HCT116 (cell line): ENCODE measurements around the gene LAMA4. TPM values are rescaled to one million over a fixed set of nuclear protein-coding genes. Genes with fewer than 3 reads are reported as not detected.

Source experiments
- ATAC-seq: fragments of 200-7000 bp; cut with Tn5 transposase; 2 replicates; pipeline ENCODE4 v1.9.1; 2020; ENCODE audit warnings: mild to moderate bottlenecking, moderate library complexity
- BruUV-seq: library from RNA; stranded (reverse); fragments of 400-500 nt; replicated peaks from 2 replicates; lab custom pipeline; 2021; lab: Mats Ljungman, UMichigan
- CTCF ChIA-PET: fragments of 300-600 bp; sonication (Branson Sonifier 250); formaldehyde crosslinking; loops from one replicate; lab custom pipeline; 2021; ENCODE audit warnings: antibody characterized with exemption; lab: Charles Lee
- POLR2A ChIA-PET: fragments of 300-600, 350-600 bp; sonication (Branson Sonifier 250); formaldehyde crosslinking; loops from one replicate; lab custom pipeline; 2021; ENCODE audit warnings: antibody characterized with exemption; lab: Charles Lee
- RAD21 ChIA-PET, 2 experiments: fragments of 300-600 bp; sonication (Branson Sonifier 250); formaldehyde crosslinking; loops; one replicate each; lab custom pipeline; 2023; ENCODE audit warnings: low total read pairs in 2 of 2; ENCODE audit not compliant: uncharacterized antibody in 2 of 2, unreplicated experiment in 2 of 2, low non-redundant PET in 1 of 2; lab: Charles Lee
- DNase-seq: peaks from one replicate; pipeline ENCODE4 v3.0.0-alpha.2; 2010; ENCODE audit warnings: low read depth, low spot score
- H2AFZ ChIP-seq: fragments of 200-600 bp; shearing (Covaris generic), sonication (generic); 2 replicates; pipeline ENCODE4 v1.6.1; 2017; ENCODE audit warnings: low read depth, mixed run types, mixed read lengths, antibody characterized with exemption, low read length; ENCODE audit not compliant: poor library complexity, severe bottlenecking
- H3K27ac ChIP-seq: 2 replicates; pipeline ENCODE4 v1.5.1; 2012; ENCODE audit warnings: low read depth, low read length
- H3K27me3 ChIP-seq: fragments of 200-600 bp; sonication (generic); 2 replicates; pipeline ENCODE4 v1.6.1; 2016; ENCODE audit warnings: mixed run types, low read length, mixed read lengths; ENCODE audit not compliant: insufficient read depth
- H3K36me3 ChIP-seq, 2 experiments: fragments of 200-500 bp in 1 of 2; fragments of 200-600 bp in 1 of 2; sonication (Bioruptor generic) in 1 of 2; sonication (generic) in 1 of 2; 2 replicates each; pipeline versions ENCODE4 v1.5.1 to v1.6.1; 2014 to 2016; ENCODE audit warnings: low read length in 2 of 2, inconsistent platforms in 1 of 2, mixed read lengths in 1 of 2, mixed run types in 1 of 2; ENCODE audit not compliant: insufficient read depth in 2 of 2, control insufficient read depth in 1 of 2
- H3K4me1 ChIP-seq, 2 experiments: fragments of 200-600 bp in 1 of 2; sonication (generic) in 1 of 2; 2 replicates each; pipeline versions ENCODE4 v1.5.1 to v1.6.1; 2012 to 2017; ENCODE audit warnings: low read length in 2 of 2, inconsistent platforms in 1 of 2, mild to moderate bottlenecking in 1 of 2, mixed read lengths in 1 of 2, mixed run types in 1 of 2, moderate library complexity in 1 of 2; ENCODE audit not compliant: insufficient read depth in 2 of 2, control insufficient read depth in 1 of 2
- H3K4me2 ChIP-seq: fragments of 200-600 bp; sonication (generic); 2 replicates; pipeline ENCODE4 v1.6.1; 2017; ENCODE audit warnings: mixed run types, low read length, mixed read lengths
- H3K4me3 ChIP-seq, 2 experiments: fragments of 200-600 bp in 1 of 2; sonication (generic) in 1 of 2; replicated peaks in 1 of 2; 2 replicates each; pipeline ENCODE4 v1.5.1; 2011 to 2016; ENCODE audit warnings: low read length in 2 of 2, control low read depth in 1 of 2, low read depth in 1 of 2, mild to moderate bottlenecking in 1 of 2, mixed read lengths in 1 of 2, mixed run types in 1 of 2
- H3K79me2 ChIP-seq: fragments of 200-600 bp; sonication (generic); 2 replicates; pipeline ENCODE4 v1.6.1; 2017; ENCODE audit warnings: mild to moderate bottlenecking, mixed run types, low read length, moderate library complexity, mixed read lengths; ENCODE audit not compliant: insufficient read depth
- H3K9ac ChIP-seq: fragments of 200-600 bp; sonication (generic); 2 replicates; pipeline ENCODE4 v1.6.1; 2016; ENCODE audit warnings: low read length, mixed read lengths
- H3K9me2 ChIP-seq: fragments of 200-600 bp; sonication (generic), shearing (Covaris generic); 2 replicates; pipeline ENCODE4 v1.6.1; 2017; ENCODE audit warnings: mixed run types, mild to moderate bottlenecking, moderate library complexity; ENCODE audit not compliant: insufficient read depth
- H3K9me3 ChIP-seq, 2 experiments: fragments of 200-500 bp in 1 of 2; fragments of 200-600 bp in 1 of 2; sonication (Bioruptor generic) in 1 of 2; sonication (generic) in 1 of 2; 2 replicates each; pipeline ENCODE4 v1.6.1; 2014 to 2017; ENCODE audit warnings: low read length in 2 of 2, mixed read lengths in 2 of 2, inconsistent platforms in 1 of 2, low read depth in 1 of 2, mild to moderate bottlenecking in 1 of 2, mixed run types in 1 of 2, moderate library complexity in 1 of 2; ENCODE audit not compliant: control insufficient read depth in 1 of 2, insufficient read depth in 1 of 2
- H4K20me1 ChIP-seq: fragments of 200-600 bp; sonication (generic), shearing (Covaris generic); 2 replicates; pipeline ENCODE4 v1.6.1; 2017; ENCODE audit warnings: mixed run types, mild to moderate bottlenecking, moderate library complexity; ENCODE audit not compliant: insufficient read depth
- EZH2phosphoT487 ChIP-seq: fragments of 200-600 bp; IDR thresholded peaks from 2 replicates; pipeline ENCODE4 v1.6.1; 2018; ENCODE audit warnings: antibody characterized with exemption, borderline replicate concordance
- FOSL1 ChIP-seq: IDR thresholded peaks from 2 replicates; pipeline ENCODE4 v1.6.1; 2012; ENCODE audit warnings: low read depth
- JUND ChIP-seq: IDR thresholded peaks from 2 replicates; pipeline ENCODE4 v1.6.1; 2012
- POLR2AphosphoS5 ChIP-seq: IDR thresholded peaks from 2 replicates; pipeline ENCODE4 v1.6.1; 2011; ENCODE audit warnings: mild to moderate bottlenecking, low read depth, low read length, moderate library complexity
- YY1 ChIP-seq: IDR thresholded peaks from 2 replicates; pipeline ENCODE4 v1.6.1; 2011; ENCODE audit warnings: low read length, low read depth, moderate library complexity, mild to moderate bottlenecking; ENCODE audit not compliant: insufficient replicate concordance; ENCODE audit errors: extremely low read depth
- ZNF274 ChIP-seq: fragments of 200-500 bp; sonication (Bioruptor generic); IDR thresholded peaks from 2 replicates; pipeline ENCODE4 v1.6.1; 2014; ENCODE audit warnings: mild to moderate bottlenecking, low read depth, low read length, inconsistent platforms
- intact Hi-C: fragments of 100-400 bp; cut with micrococcal nuclease; formaldehyde crosslinking; loops from 2 replicates; pipeline ENCODE4 v1.10.0; 2022
- total RNA-seq: library from RNA; stranded (reverse); gene quantifications from one replicate; pipeline ENCODE4 v1.2.1, GENCODE V29; 2021; ENCODE audit not compliant: unreplicated experiment
- TF ChIP-seq, protein P1 (sequence below), 3 experiments: fragments of 200-600 bp in 1 of 3; sonication (generic) in 1 of 3; IDR thresholded peaks in 2 of 3; conservative IDR thresholded peaks in 1 of 3; 2 replicates each; pipeline ENCODE4 v1.5.1; 2012 to 2017; ENCODE audit warnings: low read depth in 2 of 3, low read length in 2 of 3, antibody characterized with exemption in 1 of 3, borderline replicate concordance in 1 of 3, control low read depth in 1 of 3, mild to moderate bottlenecking in 1 of 3, mixed read lengths in 1 of 3, mixed run types in 1 of 3, moderate library complexity in 1 of 3; ENCODE audit not compliant: insufficient read depth in 1 of 3

LAMA4 gene
- total RNA-seq, 1 experiment from 2014 or later = 2.2 TPM

DNA sequence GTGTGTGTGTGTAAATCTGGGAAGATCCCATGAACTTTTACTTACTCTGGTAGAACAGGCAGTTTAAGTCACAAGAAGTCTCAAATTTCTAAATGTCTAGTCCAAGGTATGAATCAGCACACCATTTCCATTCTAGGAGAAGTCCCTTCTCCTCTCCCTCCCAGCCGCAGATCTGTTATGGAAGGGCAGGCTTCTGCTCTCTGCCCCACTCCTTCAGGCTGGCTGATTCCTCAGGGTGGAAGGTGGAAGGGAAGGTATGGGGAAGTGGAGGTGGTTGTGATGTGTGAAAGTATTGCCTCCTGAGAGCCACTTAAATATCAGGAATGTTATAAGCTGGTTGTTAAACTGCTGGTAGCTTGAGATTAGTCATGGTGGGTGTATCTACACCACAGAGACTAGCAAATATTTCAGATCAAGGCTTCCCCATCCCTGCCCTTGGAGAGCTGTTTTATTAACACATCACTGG is 44.5 kb upstream of the LAMA4 start:
- no peaks in the 10 kb centered on the region for H3K36me3 ChIP-seq
- ATAC-seq = peak; percentile 67
- DNase-seq = peak; percentile 23
- TF ChIP-seq, protein P1, sequence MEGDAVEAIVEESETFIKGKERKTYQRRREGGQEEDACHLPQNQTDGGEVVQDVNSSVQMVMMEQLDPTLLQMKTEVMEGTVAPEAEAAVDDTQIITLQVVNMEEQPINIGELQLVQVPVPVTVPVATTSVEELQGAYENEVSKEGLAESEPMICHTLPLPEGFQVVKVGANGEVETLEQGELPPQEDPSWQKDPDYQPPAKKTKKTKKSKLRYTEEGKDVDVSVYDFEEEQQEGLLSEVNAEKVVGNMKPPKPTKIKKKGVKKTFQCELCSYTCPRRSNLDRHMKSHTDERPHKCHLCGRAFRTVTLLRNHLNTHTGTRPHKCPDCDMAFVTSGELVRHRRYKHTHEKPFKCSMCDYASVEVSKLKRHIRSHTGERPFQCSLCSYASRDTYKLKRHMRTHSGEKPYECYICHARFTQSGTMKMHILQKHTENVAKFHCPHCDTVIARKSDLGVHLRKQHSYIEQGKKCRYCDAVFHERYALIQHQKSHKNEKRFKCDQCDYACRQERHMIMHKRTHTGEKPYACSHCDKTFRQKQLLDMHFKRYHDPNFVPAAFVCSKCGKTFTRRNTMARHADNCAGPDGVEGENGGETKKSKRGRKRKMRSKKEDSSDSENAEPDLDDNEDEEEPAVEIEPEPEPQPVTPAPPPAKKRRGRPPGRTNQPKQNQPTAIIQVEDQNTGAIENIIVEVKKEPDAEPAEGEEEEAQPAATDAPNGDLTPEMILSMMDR (IDR thresholded peaks at IDR 0.05 in 2 of 3, conservative IDR thresholded peaks at IDR 0.05 in 1 of 3; ENCODE audit: borderline replicate concordance in 1 of 3, insufficient read depth in 1 of 3, low read depth in 2 of 3, low read length in 2 of 3) = no peak
- TF ChIP-seq FOSL1 = peak; percentile 37
- TF ChIP-seq JUND = peak; percentile 20; the same call in 1 of the 2 replicates
- no peak for TF ChIP-seq ZNF274
- no peak for TF ChIP-seq YY1
- no peak for TF ChIP-seq EZH2phosphoT487
- no peak for TF ChIP-seq POLR2AphosphoS5
- 0 out of 2 replicates have a peak overlapping the region, but pooled peaks have one; percentile 11 for H3K9ac ChIP-seq
- no peaks in the 10 kb centered on the region for H3K9me2 ChIP-seq
- ChIA-PET RAD21 (no interaction called here), POLR2A (no interaction called here), CTCF (no interaction called here)
- H3K4me1 ChIP-seq = peaks cover 0 to 21% of the 10 kb centered on the region in 2 experiments; a peak in 2 of 4 replicates
- BruUV-seq = no TSS peak
- peak overlapping the region in 1 of 2 experiments; percentile 18; a peak in 1 of 4 replicates for H3K4me3 ChIP-seq
- H3K27me3 ChIP-seq = no peaks in the 10 kb centered on the region
- no peaks in the 10 kb centered on the region for H3K79me2 ChIP-seq
- H3K9me3 ChIP-seq = no peaks in the 10 kb centered on the region
- no peaks in the 10 kb centered on the region for H4K20me1 ChIP-seq
- peak overlapping the region; percentile 2; the same call in 1 of the 2 replicates for H3K27ac ChIP-seq
- intact Hi-C loops = no loop called here
- H2AFZ ChIP-seq = peak overlapping the region; percentile 62
- H3K4me2 ChIP-seq = peak overlapping the region; percentile 65
